ENCODE data around the gene SFXN4.
"Not testable (repeated sequence)": the region's sequence is repeated elsewhere in the genome, so short reads cannot be mapped to it uniquely, and the experiment has no call there.

Gene SFXN4

GRCh38 chr10:119143657-119144056 lies 21.9 kb downstream of the SFXN4 start:
- no peak for DNase-seq (ENCODE audit: low read depth in 2 of 2)

- DNase-seq (ENCODE audit: low read depth in 2 of 2), result no peak
Observed at GRCh38 chr10:119140603-119141245, 24.8 kb downstream of the SFXN4 start.

- peak; percentile 13 to 15 for DNase-seq (ENCODE audit: low read depth in 2 of 2)
Observed at GRCh38 chr10:119139464-119140067, 25.9 kb downstream of the SFXN4 start.

- no peak for DNase-seq (ENCODE audit: low read depth in 2 of 2)
Observed at GRCh38 chr10:119138346-119139306, 26.9 kb downstream of the SFXN4 start.

GRCh38 chr10:119137878-119138277 lies 27.6 kb downstream of the SFXN4 start:
- DNase-seq (ENCODE audit: low read depth in 2 of 2), result not testable (repeated sequence)

- DNase-seq (ENCODE audit: low read depth in 2 of 2), result no peak
Observed at GRCh38 chr10:119136084-119136483, 29.4 kb downstream of the SFXN4 start.

GRCh38 chr10:119135513-119135881 lies 30.0 kb downstream of the SFXN4 start:
- DNase-seq (ENCODE audit: low read depth in 2 of 2), result no peak

GRCh38 chr10:119133949-119134348 lies 31.6 kb downstream of the SFXN4 start:
- DNase-seq (ENCODE audit: low read depth in 2 of 2), result no peak

GRCh38 chr10:119132521-119133345 lies 32.8 kb downstream of the SFXN4 start:
- no peak for DNase-seq (ENCODE audit: low read depth in 2 of 2)

- DNase-seq (ENCODE audit: low read depth in 2 of 2), result no peak
Observed at GRCh38 chr10:119131512-119132240, 33.8 kb downstream of the SFXN4 start.

GRCh38 chr10:119129721-119130120 lies 35.8 kb downstream of the SFXN4 start:
- DNase-seq (ENCODE audit: low read depth in 2 of 2), result no peak

- DNase-seq (ENCODE audit: low read depth in 2 of 2), result no peak
Observed at GRCh38 chr10:119125942-119126341, 39.6 kb downstream of the SFXN4 start.

- DNase-seq (ENCODE audit: low read depth in 2 of 2), result no peak
Observed at GRCh38 chr10:119120875-119121274, 44.6 kb downstream of the SFXN4 start.

GRCh38 chr10:119120413-119120867 lies 45.1 kb downstream of the SFXN4 start:
- DNase-seq (ENCODE audit: low read depth in 2 of 2), result no peak

- no peak for DNase-seq (ENCODE audit: low read depth in 2 of 2)
Observed at GRCh38 chr10:119119400-119119799, 46.1 kb downstream of the SFXN4 start.

- no peak for DNase-seq (ENCODE audit: low read depth in 2 of 2)
Observed at GRCh38 chr10:119118231-119118630, 47.3 kb downstream of the SFXN4 start.

GRCh38 chr10:119116326-119116951 lies 49.1 kb downstream of the SFXN4 start:
- no peak for DNase-seq (ENCODE audit: low read depth in 2 of 2)

- DNase-seq (ENCODE audit: low read depth in 2 of 2), result no peak
Observed at GRCh38 chr10:119115926-119116325, 49.6 kb downstream of the SFXN4 start.

- DNase-seq (ENCODE audit: low read depth in 2 of 2), result no peak
Observed at GRCh38 chr10:119113751-119114732, 51.5 kb downstream of the SFXN4 start.
